ENCODE measurements around the gene ASAP3. TPM values are rescaled to one million over a fixed set of nuclear protein-coding genes. Genes with fewer than 3 reads are reported as not detected.

The ASAP3 gene
- total RNA-seq, 1 donor from 2014 or later, result 31.1 TPM

DNA sequence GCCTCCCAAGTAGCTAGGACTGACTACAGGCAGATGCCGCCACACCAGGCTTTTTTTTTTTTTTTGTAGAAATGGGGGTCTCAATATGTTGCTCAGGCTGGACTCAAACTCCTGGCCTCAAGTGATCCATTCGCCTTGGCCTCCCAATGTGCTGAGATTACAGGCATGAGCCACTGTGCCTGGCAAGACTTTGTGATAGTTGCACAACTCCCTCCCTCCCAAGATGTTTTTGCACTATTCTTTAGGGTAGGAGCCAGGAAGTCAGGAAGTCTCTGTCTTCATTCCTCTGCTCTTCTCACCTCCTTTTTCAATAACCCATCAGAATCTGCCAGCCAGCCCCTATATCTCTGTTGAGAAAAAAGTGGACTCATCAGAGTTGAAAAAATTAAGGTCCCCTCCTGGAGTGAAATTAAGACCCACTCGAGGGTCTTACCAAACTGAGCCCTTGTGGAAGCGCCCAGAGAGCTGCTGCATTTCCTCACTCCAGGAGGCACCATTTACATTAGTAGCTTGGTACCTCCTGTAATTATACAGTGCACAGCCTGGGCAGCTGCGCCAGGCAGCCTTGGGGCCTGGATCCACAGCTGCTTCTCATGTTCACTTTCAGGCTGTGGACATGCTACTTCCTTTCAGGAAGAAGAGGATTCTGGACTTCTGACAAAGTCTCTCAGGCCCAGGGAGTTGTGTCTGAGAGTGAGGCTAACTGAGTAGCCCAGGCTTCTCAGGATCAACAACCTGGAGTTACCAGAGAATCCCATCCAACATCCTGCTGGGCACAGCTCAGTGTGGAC lies 83.5 kb downstream of the ASAP3 start:
- peaks cover 2% of the 10 kb centered on the region for H3K4me1 Mint-ChIP-seq (ENCODE audit: unreplicated experiment)
- peak overlapping the region; percentile 89 for H3K27ac Mint-ChIP-seq (ENCODE audit: unreplicated experiment)
- TF ChIP-seq, protein P1, sequence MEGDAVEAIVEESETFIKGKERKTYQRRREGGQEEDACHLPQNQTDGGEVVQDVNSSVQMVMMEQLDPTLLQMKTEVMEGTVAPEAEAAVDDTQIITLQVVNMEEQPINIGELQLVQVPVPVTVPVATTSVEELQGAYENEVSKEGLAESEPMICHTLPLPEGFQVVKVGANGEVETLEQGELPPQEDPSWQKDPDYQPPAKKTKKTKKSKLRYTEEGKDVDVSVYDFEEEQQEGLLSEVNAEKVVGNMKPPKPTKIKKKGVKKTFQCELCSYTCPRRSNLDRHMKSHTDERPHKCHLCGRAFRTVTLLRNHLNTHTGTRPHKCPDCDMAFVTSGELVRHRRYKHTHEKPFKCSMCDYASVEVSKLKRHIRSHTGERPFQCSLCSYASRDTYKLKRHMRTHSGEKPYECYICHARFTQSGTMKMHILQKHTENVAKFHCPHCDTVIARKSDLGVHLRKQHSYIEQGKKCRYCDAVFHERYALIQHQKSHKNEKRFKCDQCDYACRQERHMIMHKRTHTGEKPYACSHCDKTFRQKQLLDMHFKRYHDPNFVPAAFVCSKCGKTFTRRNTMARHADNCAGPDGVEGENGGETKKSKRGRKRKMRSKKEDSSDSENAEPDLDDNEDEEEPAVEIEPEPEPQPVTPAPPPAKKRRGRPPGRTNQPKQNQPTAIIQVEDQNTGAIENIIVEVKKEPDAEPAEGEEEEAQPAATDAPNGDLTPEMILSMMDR (IDR thresholded peaks at IDR 0.05), result no peak
- no peaks in the 10 kb centered on the region for H3K9me3 Mint-ChIP-seq (ENCODE audit: unreplicated experiment)
- no peaks in the 10 kb centered on the region for H3K27me3 Mint-ChIP-seq (ENCODE audit: unreplicated experiment)
- peaks cover 2% of the 10 kb centered on the region for H3K36me3 Mint-ChIP-seq (ENCODE audit: unreplicated experiment)
- no peak overlapping the region for H3K4me3 Mint-ChIP-seq (ENCODE audit: unreplicated experiment)
- no peak for DNase-seq (ENCODE audit: extremely low spot score, unreplicated experiment)

DNA sequence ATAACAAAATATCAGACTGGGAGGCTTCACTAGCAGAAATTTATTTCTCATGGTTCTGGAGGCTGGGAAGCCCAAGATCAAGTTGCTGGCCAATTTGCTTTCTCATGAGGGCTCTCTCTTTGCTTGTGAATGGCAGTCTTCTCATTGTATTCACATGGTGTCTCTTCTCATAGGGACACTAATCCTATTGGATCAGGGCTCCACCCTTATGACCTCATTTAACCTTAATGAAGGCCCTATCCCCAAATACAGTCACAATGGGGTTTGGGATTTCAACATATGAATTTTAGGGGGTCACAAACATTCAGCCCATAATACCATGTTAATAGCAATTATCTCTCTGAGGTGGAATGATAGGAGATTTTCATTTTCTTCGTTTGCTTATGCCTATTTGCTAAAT lies 84.8 kb downstream of the ASAP3 start:
- DNase-seq (ENCODE audit: extremely low spot score, unreplicated experiment), result no peak
- Mint-ChIP-seq H3K4me1 (ENCODE audit: unreplicated experiment) (peaks cover 12% of the 10 kb centered on the region), H3K27me3 (ENCODE audit: unreplicated experiment) (no peaks in the 10 kb centered on the region), H3K9me3 (ENCODE audit: unreplicated experiment) (no peaks in the 10 kb centered on the region), H3K36me3 (ENCODE audit: unreplicated experiment) (peaks cover 2% of the 10 kb centered on the region), H3K27ac (ENCODE audit: unreplicated experiment) (no peak overlapping the region), H3K4me3 (ENCODE audit: unreplicated experiment) (no peak overlapping the region)
- TF ChIP-seq, protein P1 (IDR thresholded peaks at IDR 0.05), result no peak

DNA sequence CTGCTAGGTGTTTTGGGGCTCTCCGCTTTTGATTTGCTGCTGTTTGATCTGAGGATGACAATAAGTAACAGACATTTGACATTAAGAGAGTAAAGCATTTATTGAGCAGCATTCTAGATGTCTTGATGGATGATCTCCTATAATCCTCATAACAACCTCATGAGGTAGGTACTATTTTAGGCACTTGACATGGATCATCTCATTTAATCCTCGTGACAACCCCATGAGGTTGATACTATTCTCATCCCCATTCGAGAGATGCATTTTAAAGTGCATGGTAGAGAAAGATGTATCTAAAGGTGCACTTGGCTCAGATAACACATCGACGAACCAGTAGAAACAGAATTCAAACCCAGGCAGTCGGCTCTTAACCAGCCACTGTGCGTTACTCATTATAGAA lies 86.1 kb downstream of the ASAP3 start:
- H3K36me3 Mint-ChIP-seq (ENCODE audit: unreplicated experiment), result peaks cover 2% of the 10 kb centered on the region
- no peaks in the 10 kb centered on the region for H3K9me3 Mint-ChIP-seq (ENCODE audit: unreplicated experiment)
- TF ChIP-seq, protein P1 (IDR thresholded peaks at IDR 0.05), result no peak
- H3K4me1 Mint-ChIP-seq (ENCODE audit: unreplicated experiment), result peaks cover 19% of the 10 kb centered on the region
- no peak overlapping the region for H3K4me3 Mint-ChIP-seq (ENCODE audit: unreplicated experiment)
- H3K27ac Mint-ChIP-seq (ENCODE audit: unreplicated experiment), result no peak overlapping the region
- DNase-seq (ENCODE audit: extremely low spot score, unreplicated experiment), result no peak
- H3K27me3 Mint-ChIP-seq (ENCODE audit: unreplicated experiment), result no peaks in the 10 kb centered on the region

DNA sequence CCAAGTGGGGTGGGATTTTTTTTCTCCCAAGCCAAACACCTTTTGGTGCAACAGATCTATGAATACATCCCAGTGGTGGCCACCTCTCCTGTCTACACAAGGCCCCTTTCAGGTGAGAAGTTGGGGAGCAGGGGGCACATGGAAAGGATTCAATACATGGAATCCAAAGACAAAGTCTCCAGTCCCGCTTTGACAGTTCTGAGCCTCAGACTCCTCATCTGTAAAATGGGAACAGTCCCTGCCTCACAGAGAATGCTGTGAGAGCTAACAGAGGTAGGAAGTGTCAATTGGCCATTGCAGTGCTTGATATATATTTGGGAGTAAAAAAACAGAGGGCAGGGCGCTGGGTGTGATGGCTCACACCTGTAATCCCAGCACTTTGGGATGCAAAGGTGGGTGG lies 87.6 kb downstream of the ASAP3 start:
- Mint-ChIP-seq H3K27me3 (ENCODE audit: unreplicated experiment) (no peaks in the 10 kb centered on the region), H3K36me3 (ENCODE audit: unreplicated experiment) (peaks cover 2% of the 10 kb centered on the region), H3K4me1 (ENCODE audit: unreplicated experiment) (peaks cover 19% of the 10 kb centered on the region), H3K4me3 (ENCODE audit: unreplicated experiment) (no peak overlapping the region), H3K27ac (ENCODE audit: unreplicated experiment) (no peak overlapping the region), H3K9me3 (ENCODE audit: unreplicated experiment) (no peaks in the 10 kb centered on the region)
- DNase-seq (ENCODE audit: extremely low spot score, unreplicated experiment), result no peak
- TF ChIP-seq, protein P1 (IDR thresholded peaks at IDR 0.05), result no peak

DNA sequence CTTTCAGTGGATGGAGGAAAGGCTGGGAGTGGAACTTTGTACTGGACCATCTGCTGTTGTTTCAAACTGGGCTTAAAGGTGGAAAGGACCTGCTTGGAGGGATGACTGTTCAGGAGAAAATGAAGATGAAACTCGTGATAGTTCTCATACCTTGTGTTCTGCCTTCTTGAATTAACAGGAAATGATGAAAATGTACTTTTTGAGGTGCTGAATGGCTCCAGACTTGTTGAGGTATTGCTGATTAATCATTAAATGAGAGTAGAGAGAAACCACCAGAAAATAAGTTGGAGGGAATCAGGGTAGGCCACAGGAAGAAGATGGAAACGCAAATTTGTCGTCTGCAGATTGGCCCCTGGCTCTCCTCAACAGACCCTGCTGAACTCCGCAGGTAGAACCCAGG lies 88.1 kb downstream of the ASAP3 start:
- Mint-ChIP-seq H3K27me3 (ENCODE audit: unreplicated experiment) (no peaks in the 10 kb centered on the region), H3K27ac (ENCODE audit: unreplicated experiment) (no peak overlapping the region), H3K36me3 (ENCODE audit: unreplicated experiment) (peaks cover 2% of the 10 kb centered on the region), H3K4me1 (ENCODE audit: unreplicated experiment) (peaks cover 19% of the 10 kb centered on the region), H3K4me3 (ENCODE audit: unreplicated experiment) (no peak overlapping the region), H3K9me3 (ENCODE audit: unreplicated experiment) (no peaks in the 10 kb centered on the region)
- TF ChIP-seq, protein P1 (IDR thresholded peaks at IDR 0.05), result no peak
- DNase-seq (ENCODE audit: extremely low spot score, unreplicated experiment), result no peak
